GM18526 (cell line): ENCODE data around the gene ZNF460.

ENCODE experiments used
- POLR2A ChIP-seq: IDR thresholded peaks from 3 replicates; pipeline ENCODE4 v1.6.1; 2011; ENCODE audit not compliant: insufficient read length; ENCODE audit errors: extremely low read depth

ZNF460 gene

DNA sequence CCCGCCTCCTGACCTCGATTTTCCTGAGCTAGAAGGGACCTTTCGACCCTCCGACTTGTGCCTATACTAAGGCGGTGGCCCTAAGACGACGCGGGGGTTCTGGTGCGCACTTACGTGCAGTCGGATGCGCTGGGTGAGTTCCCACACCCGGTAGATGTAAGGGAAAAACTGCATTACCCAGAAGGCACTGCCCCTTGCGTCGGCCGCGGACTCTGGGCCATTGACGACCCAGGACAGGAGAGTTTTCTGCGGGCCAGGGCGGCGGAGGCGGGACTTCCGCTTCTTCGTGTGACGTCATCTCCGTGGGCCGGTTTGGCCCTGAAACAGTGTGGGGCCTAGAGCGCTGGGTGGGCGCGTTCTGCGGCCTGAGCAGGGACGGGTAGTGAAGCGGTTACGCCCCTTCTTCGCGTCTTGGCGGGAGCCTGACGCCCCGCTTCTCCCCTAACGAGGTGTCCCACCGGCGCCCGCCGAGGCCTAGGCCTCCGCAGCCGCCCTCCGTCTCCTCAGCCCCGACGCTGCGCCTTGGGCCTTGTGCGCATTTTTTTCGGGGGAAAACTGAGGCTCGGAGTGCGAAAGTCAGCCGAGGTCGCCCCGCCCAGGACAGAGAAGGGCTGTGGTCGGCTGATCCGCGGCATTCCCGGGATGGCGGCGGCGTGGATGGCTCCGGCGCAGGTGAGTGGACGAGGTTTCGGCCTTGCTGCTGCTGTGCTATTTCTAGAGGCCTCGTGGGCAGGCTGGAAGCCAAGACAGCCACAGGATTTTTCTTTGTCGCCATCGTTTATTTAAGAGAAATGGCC, at the start of gene ZNF460:
Gene ZNF460 (plus strand): TSS at position 321 of the 797 bp plus-strand sequence. CDS start 322 bp downstream, at position 643.
- TF ChIP-seq POLR2A: peak; percentile 47

DNA sequence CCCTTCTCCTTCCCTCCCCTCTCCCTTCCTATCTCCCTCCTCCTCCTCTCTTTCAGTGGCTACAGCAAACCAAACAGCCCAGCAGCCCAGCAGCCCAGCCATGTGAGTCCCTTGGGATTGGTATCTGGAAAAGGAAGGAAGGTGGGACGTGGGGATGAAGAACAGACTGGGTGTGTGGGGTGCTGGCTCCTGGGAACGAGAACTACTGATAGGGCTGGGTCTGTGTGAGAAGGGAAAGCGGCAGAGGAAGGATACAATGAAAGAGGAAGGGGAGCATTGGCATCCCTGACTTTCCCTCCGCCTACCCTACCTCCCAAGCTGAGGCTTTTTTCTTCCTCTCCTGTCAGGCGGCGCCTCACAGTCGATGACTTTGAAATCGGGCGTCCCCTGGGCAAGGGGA, 48.6 kb upstream of the ZNF460 start:
- TF ChIP-seq POLR2A: no peak

DNA sequence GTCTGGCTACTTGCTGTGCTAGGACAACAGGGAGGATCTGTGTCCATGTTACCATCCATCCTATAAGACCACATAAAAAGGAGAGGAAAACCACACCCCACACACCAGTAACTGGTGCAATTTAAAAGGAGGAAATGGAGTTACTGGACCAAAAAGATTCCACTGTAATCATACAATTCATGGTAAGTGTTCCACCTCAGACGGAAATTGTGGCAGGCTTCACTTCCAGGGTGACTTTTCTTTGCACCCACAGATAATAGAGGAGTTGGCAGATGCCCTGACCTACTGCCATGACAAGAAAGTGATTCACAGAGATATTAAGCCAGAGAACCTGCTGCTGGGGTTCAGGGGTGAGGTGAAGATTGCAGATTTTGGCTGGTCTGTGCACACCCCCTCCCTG, 47.1 kb upstream of the ZNF460 start:
- TF ChIP-seq POLR2A: no peak

DNA sequence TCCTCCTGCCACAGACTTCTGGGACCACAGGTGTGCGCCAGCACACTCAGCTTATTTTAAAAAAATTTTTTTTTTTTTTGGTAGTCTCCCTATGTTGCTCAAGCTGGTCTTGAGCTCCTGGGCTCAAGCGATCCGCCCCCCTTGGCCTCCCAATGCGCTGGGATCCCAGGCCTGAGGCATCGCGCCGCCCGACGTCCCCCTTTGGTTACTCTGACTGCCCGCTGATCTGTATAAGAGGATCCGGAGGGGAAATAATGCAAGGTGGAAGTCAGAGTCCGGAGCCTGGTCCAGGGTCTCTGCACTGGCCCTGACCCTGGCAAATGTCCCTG, 40.3 kb upstream of the ZNF460 start:
- TF ChIP-seq POLR2A: no peak

DNA sequence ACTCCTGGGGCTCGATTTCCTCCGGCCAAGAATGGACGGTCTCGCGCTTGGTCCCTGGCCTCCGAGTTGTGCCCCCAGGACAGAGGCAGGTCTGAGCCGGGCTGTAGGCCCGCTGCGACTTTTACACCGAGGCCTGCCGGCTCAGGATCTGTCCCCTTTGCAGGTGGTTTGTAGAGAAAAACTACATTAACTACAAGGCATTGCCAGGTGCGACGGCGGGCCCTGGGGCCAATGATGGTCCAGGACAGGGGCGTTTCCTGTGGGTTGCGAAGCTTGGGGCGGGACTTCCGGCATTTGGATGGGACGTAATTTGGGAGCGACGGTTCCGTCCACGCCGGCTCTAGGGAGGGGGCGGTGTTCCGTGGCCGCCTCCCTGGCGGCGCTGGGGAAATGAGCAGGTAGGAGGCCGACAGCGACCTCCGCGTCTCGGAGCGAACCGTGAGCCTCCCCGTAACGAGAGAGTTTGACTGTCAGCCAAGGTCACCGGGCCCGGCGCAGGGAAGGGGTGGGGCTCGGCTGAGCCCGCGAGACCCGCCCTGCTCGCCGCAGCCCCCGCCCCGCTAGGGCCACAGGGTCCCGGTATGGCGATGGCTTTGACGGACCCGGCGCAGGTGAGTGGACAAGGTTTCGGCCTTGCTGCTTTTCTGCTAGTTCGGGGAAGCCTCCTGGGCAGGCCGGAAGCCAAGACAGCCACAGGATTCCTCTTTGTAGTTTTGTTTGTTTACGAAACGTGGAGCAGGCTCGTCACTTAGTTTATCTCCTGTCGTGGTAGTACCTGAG, 39.8 kb upstream of the ZNF460 start, which contains the start of gene ZNF805:
Gene ZNF805 (plus strand): TSS at position 322 of the 780 bp plus-strand sequence. CDS start 260 bp downstream, at position 582.
- peak; percentile 74 for TF ChIP-seq POLR2A

- no peak for TF ChIP-seq POLR2A
These were observed 39.1 kb upstream of the ZNF460 start for GRCh38 chr19:57241176-57241575.

DNA sequence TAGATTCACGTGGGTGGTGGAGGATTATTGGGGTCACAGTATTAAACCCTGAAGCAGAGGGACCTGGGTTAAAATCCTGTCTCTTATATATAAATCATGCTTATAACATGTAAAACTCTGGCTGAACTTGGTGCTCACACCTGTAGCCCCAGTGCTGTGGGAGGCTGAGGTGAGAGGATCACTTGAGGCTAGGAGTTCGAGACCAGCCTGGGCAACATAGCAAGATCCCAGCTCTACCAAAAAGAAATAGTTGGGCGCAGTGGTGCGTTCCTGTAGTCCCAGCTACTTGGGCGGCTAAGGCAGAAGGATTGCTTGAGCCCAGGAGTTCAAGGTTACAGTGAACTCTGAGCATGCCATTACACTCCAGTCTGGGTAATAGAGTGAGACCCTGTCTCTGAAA, 37.5 kb upstream of the ZNF460 start:
- TF ChIP-seq POLR2A: no peak

DNA sequence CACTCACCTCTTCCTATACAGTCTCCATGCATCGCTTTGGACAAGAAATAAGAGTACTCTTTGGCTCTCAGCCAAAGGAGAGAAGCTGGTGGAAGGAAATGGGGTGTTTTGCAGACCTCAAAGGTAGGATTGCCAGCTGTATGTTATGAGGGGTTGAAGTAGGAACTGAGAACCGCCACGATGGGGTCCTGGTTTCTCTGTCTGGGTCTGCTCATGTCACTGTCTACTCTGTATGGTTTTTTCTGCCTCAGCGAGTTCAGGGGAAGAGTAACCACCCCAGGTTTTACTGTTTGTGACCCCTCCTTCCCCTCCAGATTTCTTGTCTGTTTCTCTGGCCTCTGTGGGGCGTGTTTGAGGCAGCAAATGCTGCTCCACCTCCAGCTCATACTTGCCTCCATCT, 35.8 kb upstream of the ZNF460 start:
- no peak for TF ChIP-seq POLR2A

GRCh38 chr19:57245066-57245465, 35.2 kb upstream of the ZNF460 start:
- TF ChIP-seq POLR2A: no peak

DNA sequence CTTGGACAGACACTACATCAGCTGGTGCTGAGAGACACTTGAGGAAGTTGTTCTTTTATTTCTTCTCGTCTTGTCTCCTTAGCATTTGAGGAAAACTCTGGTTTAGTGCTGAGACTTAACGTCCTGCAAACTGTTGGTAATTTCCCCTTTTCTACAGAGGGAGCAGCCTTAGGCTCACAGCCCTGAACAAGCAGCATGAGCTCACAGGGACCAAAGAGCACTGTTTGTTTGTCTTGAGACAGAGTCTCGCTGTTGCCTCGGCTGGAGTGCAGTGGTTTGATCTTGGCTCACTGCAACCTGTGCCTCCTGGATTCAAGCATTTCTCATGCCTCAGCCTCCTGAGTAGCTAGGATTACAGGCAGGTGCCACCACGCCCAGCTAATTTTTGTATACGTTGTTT, 34.3 kb upstream of the ZNF460 start:
- no peak for TF ChIP-seq POLR2A

- no peak for TF ChIP-seq POLR2A
These were observed 31.6 kb upstream of the ZNF460 start for GRCh38 chr19:57248646-57249045.

- TF ChIP-seq POLR2A: no peak
These were observed 31.0 kb upstream of the ZNF460 start for GRCh38 chr19:57249329-57249728.

- TF ChIP-seq POLR2A: no peak
These were observed 18.2 kb upstream of the ZNF460 start for GRCh38 chr19:57262044-57262443.

DNA sequence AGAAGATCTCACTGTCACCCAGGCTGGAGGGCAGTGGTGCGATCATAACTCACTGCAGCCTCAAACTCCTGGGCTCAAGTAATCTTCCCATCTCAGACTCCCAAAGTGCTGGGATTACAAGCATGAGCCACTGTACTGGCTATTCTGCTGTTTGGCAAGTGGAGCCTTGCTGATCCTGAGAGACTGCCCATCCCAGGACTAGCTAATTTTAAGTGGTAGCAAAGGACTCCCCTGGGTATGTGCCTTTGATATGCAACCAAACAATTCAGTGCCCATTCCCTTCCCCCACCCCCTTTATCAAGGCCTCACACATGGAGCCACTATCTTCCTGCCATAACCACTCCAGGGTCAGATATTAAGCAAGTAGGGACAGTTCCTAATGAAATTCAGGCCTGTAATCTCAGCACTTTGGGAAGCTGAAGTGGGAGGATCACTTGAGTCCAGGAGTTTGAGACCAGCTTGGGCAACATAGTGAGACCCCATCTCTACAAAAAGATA, 17.0 kb upstream of the ZNF460 start:
- TF ChIP-seq POLR2A: no peak

DNA sequence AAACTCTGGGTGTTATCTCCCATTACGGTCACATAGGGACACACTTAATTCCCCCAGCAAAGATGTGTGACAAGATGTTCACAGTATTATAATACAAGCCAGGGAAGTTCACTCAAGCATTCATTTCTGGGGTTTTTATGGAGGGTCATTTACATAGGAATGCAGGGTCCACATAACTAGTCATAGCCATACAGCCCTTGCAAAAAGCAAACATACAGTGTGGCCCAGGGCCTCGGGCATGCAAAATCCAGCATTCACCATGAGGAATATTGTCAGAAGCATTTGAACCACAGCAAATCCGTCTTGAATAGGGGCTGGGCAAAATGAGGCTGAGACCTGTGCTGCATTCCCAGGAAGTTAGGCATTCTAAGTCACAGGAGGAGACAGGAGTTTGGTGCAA, 13.0 kb upstream of the ZNF460 start:
- no peak for TF ChIP-seq POLR2A
